Measurements from ENCODE around the gene MAP3K12. TPM values are rescaled to one million over a fixed set of nuclear protein-coding genes. Genes with fewer than 3 reads are reported as not detected.

Gene MAP3K12
- polyA plus RNA-seq, 1 donor (not counting 4 experiments of a cell fraction or from before 2014, with no cell fraction given): 13.4 TPM

DNA sequence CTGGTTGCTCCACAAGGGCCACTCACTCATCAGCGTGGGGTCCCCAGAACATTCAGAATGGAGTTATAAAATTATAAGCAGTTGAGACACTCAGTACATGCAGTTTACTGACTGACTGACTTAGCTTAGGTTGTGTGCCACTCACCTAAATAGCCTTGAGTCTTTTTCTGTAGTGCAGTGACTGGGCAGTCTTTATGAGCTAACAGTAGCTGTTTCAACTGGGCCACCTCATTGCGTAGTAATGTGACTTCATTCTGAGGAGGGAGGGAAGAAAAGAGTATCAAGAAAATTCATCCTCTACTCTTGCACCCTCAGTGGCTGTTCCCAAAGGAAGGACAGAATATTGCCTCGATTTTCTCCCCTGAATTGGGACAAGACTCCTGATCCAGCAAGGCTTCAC is 23.9 kb upstream of the MAP3K12 start:
- H3K4me1 ChIP-seq (ENCODE audit: control insufficient read depth, extremely low read depth, insufficient read depth, low read length): no peaks in the 10 kb centered on the region

DNA sequence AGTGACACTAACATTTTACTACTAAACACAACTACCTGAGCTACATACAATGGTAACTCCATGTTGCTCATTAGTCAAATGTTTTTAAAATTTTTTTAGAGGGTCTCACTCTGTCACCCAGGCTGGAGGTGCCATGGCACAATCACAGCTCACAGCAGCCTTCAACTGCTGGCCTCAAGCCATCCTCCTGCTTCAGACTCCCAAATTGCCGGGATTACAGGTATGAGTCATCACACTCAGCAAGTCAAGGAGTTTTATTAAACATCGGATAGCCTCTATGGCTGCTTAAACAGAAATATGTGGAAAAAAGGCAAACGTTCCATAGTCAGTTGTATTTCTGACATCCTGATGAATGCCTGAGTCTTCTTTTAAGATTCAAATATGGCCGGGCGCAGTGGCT is 19.1 kb upstream of the MAP3K12 start:
- no peak for FAIRE-seq
- H3K36me3 ChIP-seq (ENCODE audit: control insufficient read depth in 2 of 2, extremely low read depth in 1 of 2, insufficient read depth in 2 of 2, low read length in 2 of 2): peaks cover 27 to 28% of the 10 kb centered on the region in 2 experiments

More for the DNA sequence above, 23.9 kb upstream of the MAP3K12 start:
- H2AFZ ChIP-seq (ENCODE audit: control insufficient read depth, low read length): no peak overlapping the region
- no peak overlapping the region for H3K27ac ChIP-seq (ENCODE audit: control insufficient read depth, insufficient read depth, low read length)
- no peaks in the 10 kb centered on the region for H4K20me1 ChIP-seq (ENCODE audit: control insufficient read depth, extremely low read depth, insufficient read depth, low read length)
- dilution Hi-C loops (cut with MboI; ENCODE audit: extremely low pct_ligation_motif_present, low sequenced_read_pairs): no loop called here
- H3K9me3 ChIP-seq (ENCODE audit: control insufficient read depth, low read depth, low read length): no peaks in the 10 kb centered on the region
- H3K9me1 ChIP-seq (ENCODE audit: control insufficient read depth, extremely low read depth, insufficient read depth, low read length): no peaks in the 10 kb centered on the region
- H3K4me3 ChIP-seq (ENCODE audit: control insufficient read depth in 2 of 3, extremely low read depth in 1 of 3, insufficient read depth in 2 of 3, low read depth in 1 of 3, low read length in 3 of 3): no peak overlapping the region
- H3K4me2 ChIP-seq (ENCODE audit: control insufficient read depth, extremely low read depth, insufficient read depth, low read depth, low read length): no peak overlapping the region
- H3K27me3 ChIP-seq (ENCODE audit: control insufficient read depth, extremely low read depth, insufficient read depth, low read length): no peaks in the 10 kb centered on the region
- TF ChIP-seq, protein P1, sequence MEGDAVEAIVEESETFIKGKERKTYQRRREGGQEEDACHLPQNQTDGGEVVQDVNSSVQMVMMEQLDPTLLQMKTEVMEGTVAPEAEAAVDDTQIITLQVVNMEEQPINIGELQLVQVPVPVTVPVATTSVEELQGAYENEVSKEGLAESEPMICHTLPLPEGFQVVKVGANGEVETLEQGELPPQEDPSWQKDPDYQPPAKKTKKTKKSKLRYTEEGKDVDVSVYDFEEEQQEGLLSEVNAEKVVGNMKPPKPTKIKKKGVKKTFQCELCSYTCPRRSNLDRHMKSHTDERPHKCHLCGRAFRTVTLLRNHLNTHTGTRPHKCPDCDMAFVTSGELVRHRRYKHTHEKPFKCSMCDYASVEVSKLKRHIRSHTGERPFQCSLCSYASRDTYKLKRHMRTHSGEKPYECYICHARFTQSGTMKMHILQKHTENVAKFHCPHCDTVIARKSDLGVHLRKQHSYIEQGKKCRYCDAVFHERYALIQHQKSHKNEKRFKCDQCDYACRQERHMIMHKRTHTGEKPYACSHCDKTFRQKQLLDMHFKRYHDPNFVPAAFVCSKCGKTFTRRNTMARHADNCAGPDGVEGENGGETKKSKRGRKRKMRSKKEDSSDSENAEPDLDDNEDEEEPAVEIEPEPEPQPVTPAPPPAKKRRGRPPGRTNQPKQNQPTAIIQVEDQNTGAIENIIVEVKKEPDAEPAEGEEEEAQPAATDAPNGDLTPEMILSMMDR (optimal IDR thresholded peaks at IDR 0.05 in 1 of 3, IDR thresholded peaks at IDR 0.05 in 1 of 3, conservative IDR thresholded peaks at IDR 0.05 in 1 of 3; ENCODE audit: extremely low read depth in 1 of 3, insufficient read depth in 2 of 3, low read length in 3 of 3): no peak
- no peak for TF ChIP-seq EZH2 (IDR thresholded peaks at IDR 0.05; ENCODE audit: low read length)
- FAIRE-seq: no peak
- peaks cover 6 to 17% of the 10 kb centered on the region in 2 experiments for H3K36me3 ChIP-seq (ENCODE audit: control insufficient read depth in 2 of 2, extremely low read depth in 1 of 2, insufficient read depth in 2 of 2, low read length in 2 of 2)
- no peak overlapping the region for H3K9ac ChIP-seq (ENCODE audit: control insufficient read depth, extremely low read depth, insufficient read depth, low read length)
- no peaks in the 10 kb centered on the region for H3K79me2 ChIP-seq (ENCODE audit: control insufficient read depth, insufficient read depth, low read length)
- DNase-seq (ENCODE audit: low read depth, low spot score): no peak

More for the DNA sequence above, 19.1 kb upstream of the MAP3K12 start:
- H3K9ac ChIP-seq (ENCODE audit: control insufficient read depth, extremely low read depth, insufficient read depth, low read length): no peak overlapping the region
- H3K27ac ChIP-seq (ENCODE audit: control insufficient read depth, insufficient read depth, low read length): no peak overlapping the region
- no peak overlapping the region for H3K4me3 ChIP-seq (ENCODE audit: control insufficient read depth in 2 of 3, extremely low read depth in 1 of 3, insufficient read depth in 2 of 3, low read depth in 1 of 3, low read length in 3 of 3)
- no peaks in the 10 kb centered on the region for H3K79me2 ChIP-seq (ENCODE audit: control insufficient read depth, insufficient read depth, low read length)
- H3K4me2 ChIP-seq (ENCODE audit: control insufficient read depth, extremely low read depth, insufficient read depth, low read depth, low read length): no peak overlapping the region
- H3K9me3 ChIP-seq (ENCODE audit: control insufficient read depth, low read depth, low read length): no peaks in the 10 kb centered on the region
- dilution Hi-C loops (cut with MboI; ENCODE audit: extremely low pct_ligation_motif_present, low sequenced_read_pairs): no loop called here
- TF ChIP-seq, protein P1 (optimal IDR thresholded peaks at IDR 0.05 in 1 of 3, IDR thresholded peaks at IDR 0.05 in 1 of 3, conservative IDR thresholded peaks at IDR 0.05 in 1 of 3; ENCODE audit: extremely low read depth in 1 of 3, insufficient read depth in 2 of 3, low read length in 3 of 3): no peak
- TF ChIP-seq EZH2 (IDR thresholded peaks at IDR 0.05; ENCODE audit: low read length): no peak
- H3K9me1 ChIP-seq (ENCODE audit: control insufficient read depth, extremely low read depth, insufficient read depth, low read length): no peaks in the 10 kb centered on the region
- no peaks in the 10 kb centered on the region for H3K4me1 ChIP-seq (ENCODE audit: control insufficient read depth, extremely low read depth, insufficient read depth, low read length)
- no peak overlapping the region for H2AFZ ChIP-seq (ENCODE audit: control insufficient read depth, low read length)
- H3K27me3 ChIP-seq (ENCODE audit: control insufficient read depth, extremely low read depth, insufficient read depth, low read length): no peaks in the 10 kb centered on the region
- DNase-seq (ENCODE audit: low read depth, low spot score): no peak
- H4K20me1 ChIP-seq (ENCODE audit: control insufficient read depth, extremely low read depth, insufficient read depth, low read length): no peaks in the 10 kb centered on the region
